SKM-1 (cell line): ENCODE results near the gene OR10V1.
"Not testable (repeated sequence)": the region's sequence is repeated elsewhere in the genome, so short reads cannot be mapped to it uniquely, and the experiment has no call there.

Source experiments
- DNase-seq: peaks from one replicate; lab custom pipeline; 2025; ENCODE audit not compliant: unreplicated experiment; lab: John Stamatoyannopoulos, UW

Gene OR10V1

GRCh38 chr11:59710136-59710847 is 3.4 kb downstream of the OR10V1 start:
- no peak for DNase-seq

GRCh38 chr11:59708537-59708936 is 5.1 kb downstream of the OR10V1 start:
- no peak for DNase-seq

GRCh38 chr11:59707371-59707770 is 6.3 kb downstream of the OR10V1 start:
- DNase-seq, result no peak

- DNase-seq, result no peak
Observed at GRCh38 chr11:59706518-59707285, 6.9 kb downstream of the OR10V1 start.

GRCh38 chr11:59705294-59705693 is 8.4 kb downstream of the OR10V1 start:
- no peak for DNase-seq

- DNase-seq, result not testable (repeated sequence)
Observed at GRCh38 chr11:59703515-59703914, 10.1 kb downstream of the OR10V1 start.

GRCh38 chr11:59700157-59700556 is 13.5 kb downstream of the OR10V1 start:
- DNase-seq, result not testable (repeated sequence)

- no peak for DNase-seq
Observed at GRCh38 chr11:59698506-59698905, 15.1 kb downstream of the OR10V1 start.

GRCh38 chr11:59692915-59693314 is 20.7 kb downstream of the OR10V1 start:
- no peak for DNase-seq

- no peak for DNase-seq
Observed at GRCh38 chr11:59691156-59691555, 22.5 kb downstream of the OR10V1 start.

- DNase-seq, result no peak
Observed at GRCh38 chr11:59689015-59689414, 24.6 kb downstream of the OR10V1 start.

GRCh38 chr11:59681260-59681725 is 32.4 kb downstream of the OR10V1 start:
- DNase-seq, result not testable (repeated sequence)

- peak; percentile 28 for DNase-seq
Observed at GRCh38 chr11:59680287-59681154, 33.1 kb downstream of the OR10V1 start.

- DNase-seq, result no peak
Observed at GRCh38 chr11:59679347-59679746, 34.3 kb downstream of the OR10V1 start.

- DNase-seq, result no peak
Observed at GRCh38 chr11:59678813-59679165, 34.9 kb downstream of the OR10V1 start.

- no peak for DNase-seq
Observed at GRCh38 chr11:59678118-59678812, 35.4 kb downstream of the OR10V1 start.

GRCh38 chr11:59676205-59676604 is 37.4 kb downstream of the OR10V1 start:
- DNase-seq, result no peak

GRCh38 chr11:59674291-59674690 is 39.4 kb downstream of the OR10V1 start:
- DNase-seq, result no peak

GRCh38 chr11:59673291-59673690 is 40.4 kb downstream of the OR10V1 start:
- DNase-seq, result no peak

- DNase-seq, result no peak
Observed at GRCh38 chr11:59671471-59671870, 42.2 kb downstream of the OR10V1 start.

GRCh38 chr11:59669611-59670009 is 44.0 kb downstream of the OR10V1 start:
- no peak for DNase-seq
